Esophagus squamous epithelium (tissue), 4 donors: Measurements from ENCODE around the gene CNTN4.

Experiments
- CTCF ChIP-seq, 6 experiments: fragments of 450-650 bp in 4 of 6; fragments of 200-600 bp in 2 of 6; sonication (generic) in 2 of 6; IDR thresholded peaks; one replicate each; pipeline ENCODE4 v1.5.1; 2016 to 2019; ENCODE audit warnings: antibody characterized with exemption in 6 of 6, mild to moderate bottlenecking in 4 of 6, moderate library complexity in 4 of 6
- POLR2A ChIP-seq, 4 donors: fragments of 450-650 bp; IDR thresholded peaks; one replicate each; pipeline ENCODE4 v1.6.1; 2017; ENCODE audit warnings: antibody characterized with exemption in 4 of 4, mild to moderate bottlenecking in 4 of 4, moderate library complexity in 3 of 4

GRCh38 chr3:2589336-2589969, 490.8 kb downstream of the CNTN4 start:
- TF ChIP-seq CTCF (IDR thresholded peaks at IDR 0.05) (no peak), POLR2A (IDR thresholded peaks at IDR 0.05) (no peak)
